ENCODE measurements around the gene TMEM54. TPM values are rescaled to one million over a fixed set of nuclear protein-coding genes. Genes with fewer than 3 reads are reported as not detected.

The TMEM54 gene
- total and polyA plus RNA-seq, 2 of the 13 experiments (the other 11 are each of a cell fraction or from before 2014, with no cell fraction given): 2.5 to 2.9 TPM

DNA sequence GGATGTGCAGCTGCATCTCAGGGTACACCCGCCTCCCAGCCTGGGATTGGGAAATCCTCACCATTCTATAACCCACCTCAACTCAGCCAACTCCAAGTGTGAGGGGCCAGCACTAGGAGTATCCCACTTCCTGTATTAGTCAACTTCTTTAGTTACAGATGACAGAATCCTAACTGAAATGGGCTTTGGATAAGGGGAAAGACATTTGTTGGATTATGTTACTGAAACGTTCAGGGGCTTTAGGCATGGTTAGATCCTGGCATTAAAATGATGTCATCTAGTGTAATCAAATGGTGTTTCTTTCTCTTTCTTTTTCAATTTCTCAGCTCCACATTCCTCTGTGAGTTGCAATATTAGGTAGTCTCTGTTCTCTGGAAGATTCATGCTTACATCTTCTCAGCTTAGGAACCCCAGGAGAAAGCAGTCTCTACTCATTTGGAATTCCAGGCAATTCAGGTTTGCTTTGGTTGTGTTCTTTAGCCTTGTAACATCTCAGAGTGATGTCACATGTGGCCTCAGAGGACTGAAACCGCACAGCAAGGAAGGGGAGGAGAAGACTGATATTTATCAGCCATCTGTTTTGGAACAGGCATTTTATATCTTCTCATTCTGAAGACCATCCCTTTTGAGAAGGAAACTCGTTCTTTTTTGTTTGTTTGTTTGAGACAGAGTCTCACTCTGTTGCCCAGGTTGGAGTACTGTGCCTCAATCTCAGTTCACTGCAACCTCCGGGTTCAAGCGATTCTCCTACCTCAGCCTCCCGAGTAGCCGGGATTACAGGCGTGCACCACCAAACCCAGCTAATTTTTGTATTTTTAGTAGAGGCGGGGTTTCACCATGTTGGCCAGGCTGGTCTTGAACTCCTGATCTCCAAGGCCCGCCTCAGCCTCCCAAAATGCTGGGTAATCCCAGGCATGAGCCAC is 18.9 kb upstream of the TMEM54 start:
- no peak overlapping the region for H3K9ac ChIP-seq (ENCODE audit: insufficient read depth, low read depth, low read length)
- POLR2A ChIA-PET: no interaction called here
- no peak for FAIRE-seq

DNA sequence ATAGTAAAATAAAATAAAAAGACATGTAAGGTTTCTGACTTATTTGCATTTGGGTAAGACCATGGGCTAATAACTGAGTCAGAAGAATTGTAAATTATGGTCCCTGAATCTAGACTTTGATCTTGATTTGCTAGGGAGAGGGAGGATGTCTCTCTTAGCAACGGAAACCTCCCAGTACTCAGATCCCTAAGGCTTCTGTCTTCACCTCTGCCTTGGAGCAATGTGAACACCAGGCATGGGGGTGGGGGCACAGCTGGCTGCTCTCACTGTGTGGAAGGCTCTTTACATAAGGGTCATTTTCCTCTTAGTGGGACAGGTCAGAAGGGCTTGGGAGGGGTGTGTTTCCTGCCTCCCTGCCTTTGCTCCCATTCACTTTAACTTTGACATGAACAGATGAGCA is 17.0 kb upstream of the TMEM54 start:
- intact Hi-C loops (cut with micrococcal nuclease; ENCODE audit: unreplicated experiment) (no loop called here), in situ Hi-C loops (cut with HindIII; ENCODE audit: extremely low pct_ligation_motif_present, low pct_unique_long_range_greater_than_20kb) (no loop called here)
- Histone ChIP-seq H3K27me3 (ENCODE audit: control insufficient read depth in 1 of 2, insufficient read depth in 2 of 2, low read length in 2 of 2) (peaks cover 2 to 7% of the 10 kb centered on the region in 2 experiments; a peak in 2 of 5 replicates), H4K20me1 (ENCODE audit: insufficient read depth, low read length) (no peaks in the 10 kb centered on the region), H3K36me3 (replicated peaks in 1 of 2; ENCODE audit: control insufficient read depth in 1 of 2, insufficient read depth in 2 of 2, low read length in 2 of 2) (no peaks in the 10 kb centered on the region), H3K9me3 (ENCODE audit: low read length) (no peaks in the 10 kb centered on the region), H2AFZ (ENCODE audit: low read length) (no peak overlapping the region), H3K4me3 (replicated peaks in 1 of 3; ENCODE audit: insufficient read depth in 1 of 3, low read depth in 2 of 3, low read length in 3 of 3) (no peak overlapping the region), H3K4me2 (ENCODE audit: low read depth, low read length) (no peak overlapping the region), H3K27ac (ENCODE audit: extremely low read length, insufficient read depth, low read length) (no peak overlapping the region), H3K9ac (ENCODE audit: insufficient read depth, low read depth, low read length) (no peak overlapping the region), H3K79me2 (ENCODE audit: insufficient read depth, low read length) (no peaks in the 10 kb centered on the region), H3K4me1 (ENCODE audit: insufficient read depth, low read length) (peaks cover 26% of the 10 kb centered on the region)
- no peak for DNase-seq (ENCODE audit: low spot score)
- WGBS (ENCODE audit: low lambda C conversion rate): 0% methylated on average over 1 of the region's 1 CpG
- no peak for ATAC-seq
- BruUV-seq (replicated peaks): no TSS peak
- POLR2A ChIA-PET: no interaction called here
- FAIRE-seq: no peak
- CTCF ChIA-PET (ENCODE audit: low intra/inter-chr PET ratio, low total read pairs): no interaction called here
- TF ChIP-seq TBX2 (CRISPR knock-in tag; IDR thresholded peaks at IDR 0.05; ENCODE audit: borderline replicate concordance): no peak
- TF ChIP-seq HOXA9 (CRISPR knock-in tag; IDR thresholded peaks at IDR 0.05; ENCODE audit: borderline replicate concordance): no peak
- no peak for TF ChIP-seq SRF (IDR thresholded peaks at IDR 0.05; ENCODE audit: low read depth, low read length)
- TF ChIP-seq, protein P1, sequence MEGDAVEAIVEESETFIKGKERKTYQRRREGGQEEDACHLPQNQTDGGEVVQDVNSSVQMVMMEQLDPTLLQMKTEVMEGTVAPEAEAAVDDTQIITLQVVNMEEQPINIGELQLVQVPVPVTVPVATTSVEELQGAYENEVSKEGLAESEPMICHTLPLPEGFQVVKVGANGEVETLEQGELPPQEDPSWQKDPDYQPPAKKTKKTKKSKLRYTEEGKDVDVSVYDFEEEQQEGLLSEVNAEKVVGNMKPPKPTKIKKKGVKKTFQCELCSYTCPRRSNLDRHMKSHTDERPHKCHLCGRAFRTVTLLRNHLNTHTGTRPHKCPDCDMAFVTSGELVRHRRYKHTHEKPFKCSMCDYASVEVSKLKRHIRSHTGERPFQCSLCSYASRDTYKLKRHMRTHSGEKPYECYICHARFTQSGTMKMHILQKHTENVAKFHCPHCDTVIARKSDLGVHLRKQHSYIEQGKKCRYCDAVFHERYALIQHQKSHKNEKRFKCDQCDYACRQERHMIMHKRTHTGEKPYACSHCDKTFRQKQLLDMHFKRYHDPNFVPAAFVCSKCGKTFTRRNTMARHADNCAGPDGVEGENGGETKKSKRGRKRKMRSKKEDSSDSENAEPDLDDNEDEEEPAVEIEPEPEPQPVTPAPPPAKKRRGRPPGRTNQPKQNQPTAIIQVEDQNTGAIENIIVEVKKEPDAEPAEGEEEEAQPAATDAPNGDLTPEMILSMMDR (CRISPR knock-in tag; IDR thresholded peaks at IDR 0.05): no peak
- TF ChIP-seq ZNF484 (CRISPR knock-in tag; IDR thresholded peaks at IDR 0.05; ENCODE audit: borderline replicate concordance, low read depth): no peak
- TF ChIP-seq ZNF501 (CRISPR knock-in tag; IDR thresholded peaks at IDR 0.05): no peak
- TF ChIP-seq FOXP1 (IDR thresholded peaks at IDR 0.05): no peak
- TF ChIP-seq FOXP1 (CRISPR knock-in tag; IDR thresholded peaks at IDR 0.05): no peak

More for the DNA sequence above, 18.9 kb upstream of the TMEM54 start:
- DNase-seq (ENCODE audit: low spot score) (no peak), ATAC-seq (no peak)
- H2AFZ ChIP-seq (ENCODE audit: low read length): no peak overlapping the region
- H3K4me1 ChIP-seq (ENCODE audit: insufficient read depth, low read length): peaks cover 36% of the 10 kb centered on the region
- no peaks in the 10 kb centered on the region for H3K9me3 ChIP-seq (ENCODE audit: low read length)
- intact Hi-C loops (cut with micrococcal nuclease; ENCODE audit: unreplicated experiment): no loop called here
- no peak overlapping the region for H3K4me2 ChIP-seq (ENCODE audit: low read depth, low read length)
- H3K27ac ChIP-seq (ENCODE audit: extremely low read length, insufficient read depth, low read length): no peak overlapping the region
- in situ Hi-C loops (cut with HindIII; ENCODE audit: extremely low pct_ligation_motif_present, low pct_unique_long_range_greater_than_20kb): no loop called here
- TF ChIP-seq, protein P2, sequence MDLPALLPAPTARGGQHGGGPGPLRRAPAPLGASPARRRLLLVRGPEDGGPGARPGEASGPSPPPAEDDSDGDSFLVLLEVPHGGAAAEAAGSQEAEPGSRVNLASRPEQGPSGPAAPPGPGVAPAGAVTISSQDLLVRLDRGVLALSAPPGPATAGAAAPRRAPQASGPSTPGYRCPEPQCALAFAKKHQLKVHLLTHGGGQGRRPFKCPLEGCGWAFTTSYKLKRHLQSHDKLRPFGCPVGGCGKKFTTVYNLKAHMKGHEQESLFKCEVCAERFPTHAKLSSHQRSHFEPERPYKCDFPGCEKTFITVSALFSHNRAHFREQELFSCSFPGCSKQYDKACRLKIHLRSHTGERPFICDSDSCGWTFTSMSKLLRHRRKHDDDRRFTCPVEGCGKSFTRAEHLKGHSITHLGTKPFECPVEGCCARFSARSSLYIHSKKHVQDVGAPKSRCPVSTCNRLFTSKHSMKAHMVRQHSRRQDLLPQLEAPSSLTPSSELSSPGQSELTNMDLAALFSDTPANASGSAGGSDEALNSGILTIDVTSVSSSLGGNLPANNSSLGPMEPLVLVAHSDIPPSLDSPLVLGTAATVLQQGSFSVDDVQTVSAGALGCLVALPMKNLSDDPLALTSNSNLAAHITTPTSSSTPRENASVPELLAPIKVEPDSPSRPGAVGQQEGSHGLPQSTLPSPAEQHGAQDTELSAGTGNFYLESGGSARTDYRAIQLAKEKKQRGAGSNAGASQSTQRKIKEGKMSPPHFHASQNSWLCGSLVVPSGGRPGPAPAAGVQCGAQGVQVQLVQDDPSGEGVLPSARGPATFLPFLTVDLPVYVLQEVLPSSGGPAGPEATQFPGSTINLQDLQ (CRISPR knock-in tag; IDR thresholded peaks at IDR 0.05): no peak
- peak; percentile 77 for TF ChIP-seq ATF7 (IDR thresholded peaks at IDR 0.05)
- TF ChIP-seq ATF7 (CRISPR knock-in tag; IDR thresholded peaks at IDR 0.05): no peak
- H3K36me3 ChIP-seq (replicated peaks in 1 of 2; ENCODE audit: control insufficient read depth in 1 of 2, insufficient read depth in 2 of 2, low read length in 2 of 2): no peaks in the 10 kb centered on the region
- H3K4me3 ChIP-seq (replicated peaks in 1 of 3; ENCODE audit: insufficient read depth in 1 of 3, low read depth in 2 of 3, low read length in 3 of 3): no peak overlapping the region
- 54% methylated on average over 11 of the region's 11 CpGs for WGBS (ENCODE audit: low lambda C conversion rate)
- BruUV-seq (replicated peaks): no TSS peak
- H3K27me3 ChIP-seq (ENCODE audit: control insufficient read depth in 1 of 2, insufficient read depth in 2 of 2, low read length in 2 of 2): peaks cover 2 to 21% of the 10 kb centered on the region in 2 experiments; a peak in 3 of 5 replicates
- H3K79me2 ChIP-seq (ENCODE audit: insufficient read depth, low read length): no peaks in the 10 kb centered on the region
- H4K20me1 ChIP-seq (ENCODE audit: insufficient read depth, low read length): no peaks in the 10 kb centered on the region
- CTCF ChIA-PET (ENCODE audit: low intra/inter-chr PET ratio, low total read pairs): no interaction called here
